GM19468 (cell line): ENCODE measurements around the gene NFX1.
"Not testable (repeated sequence)": the region's sequence is repeated elsewhere in the genome, so short reads cannot be mapped to it uniquely, and the experiment has no call there.

Source experiments
- ATAC-seq: cut with Tn5 transposase; IDR thresholded peaks from one replicate; pipeline ENCODE4 v1.9.1; 2021; ENCODE audit warnings: mild to moderate bottlenecking, moderate library complexity, moderate number of reproducible peaks; ENCODE audit not compliant: unreplicated experiment; ENCODE audit errors: extremely low read depth

Gene NFX1

DNA sequence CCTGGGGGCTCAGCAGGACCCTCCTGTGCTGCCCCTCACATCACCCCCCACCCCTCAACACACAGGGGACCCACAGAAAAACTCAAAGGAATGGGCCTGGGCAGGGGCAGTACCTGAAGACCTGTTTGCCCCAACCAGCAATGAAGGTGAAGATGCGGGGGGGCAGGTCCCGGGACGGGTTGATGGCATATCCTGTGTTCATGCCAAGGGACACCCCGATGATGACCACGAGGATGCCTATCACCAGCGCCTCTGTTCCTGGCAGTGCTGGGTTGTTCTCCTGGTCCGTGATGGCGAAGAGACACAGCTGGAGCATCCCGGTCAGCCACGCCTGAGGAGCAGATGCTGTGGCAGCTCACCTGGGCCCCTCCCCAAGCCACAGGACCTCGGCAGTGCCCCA, 95.2 kb downstream of the NFX1 start:
- ATAC-seq: not testable (repeated sequence)

DNA sequence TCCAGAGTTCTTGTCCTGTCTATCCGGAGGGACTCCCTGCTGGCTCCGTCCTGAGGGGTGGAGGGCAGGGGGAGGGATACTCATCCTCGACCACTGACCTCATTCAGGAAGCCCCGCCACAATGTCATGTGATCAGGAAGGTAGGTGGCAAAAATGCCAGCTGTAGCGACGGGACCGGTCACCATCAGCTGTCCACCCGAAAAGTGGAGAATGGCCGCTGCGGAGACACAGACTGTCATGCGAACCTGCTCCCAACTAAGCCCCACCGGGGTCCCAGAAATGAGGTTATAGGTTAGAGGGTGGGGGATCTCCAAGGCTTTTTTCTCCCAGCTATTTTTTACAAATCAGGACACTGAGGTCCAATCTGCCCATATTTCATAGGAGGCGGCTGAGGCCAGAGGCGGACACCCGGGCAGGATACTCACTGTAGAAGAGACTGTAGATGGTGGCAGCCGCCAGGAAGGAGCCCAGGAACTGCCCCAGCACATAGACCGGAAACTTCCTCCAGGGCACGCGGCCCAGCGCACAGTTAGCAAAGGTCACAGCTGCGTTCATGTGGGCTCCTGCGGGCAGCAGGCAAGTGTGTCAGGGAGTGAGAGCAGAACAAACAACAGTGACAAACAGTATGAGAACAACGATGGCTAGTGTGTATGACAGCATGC, 95.8 kb downstream of the NFX1 start:
- ATAC-seq: not testable (repeated sequence)

DNA sequence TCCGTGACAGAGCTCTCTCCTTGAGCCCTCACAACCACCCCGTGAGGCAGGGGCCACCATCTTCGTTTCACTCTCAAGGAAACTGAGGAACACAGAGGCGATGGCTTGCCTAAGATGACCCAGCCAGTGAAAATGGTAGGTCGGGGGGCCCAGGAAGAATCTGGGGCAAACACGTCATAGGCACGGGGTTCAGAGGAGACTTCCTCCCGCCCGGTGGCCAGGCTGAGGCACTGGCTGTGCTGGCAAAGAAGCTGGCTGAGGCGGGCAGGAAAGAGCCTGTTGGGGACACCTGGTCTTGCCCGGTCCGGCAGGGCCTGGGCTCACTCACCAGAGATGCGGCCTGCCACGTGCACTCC, 96.3 kb downstream of the NFX1 start:
- not testable (repeated sequence) for ATAC-seq

DNA sequence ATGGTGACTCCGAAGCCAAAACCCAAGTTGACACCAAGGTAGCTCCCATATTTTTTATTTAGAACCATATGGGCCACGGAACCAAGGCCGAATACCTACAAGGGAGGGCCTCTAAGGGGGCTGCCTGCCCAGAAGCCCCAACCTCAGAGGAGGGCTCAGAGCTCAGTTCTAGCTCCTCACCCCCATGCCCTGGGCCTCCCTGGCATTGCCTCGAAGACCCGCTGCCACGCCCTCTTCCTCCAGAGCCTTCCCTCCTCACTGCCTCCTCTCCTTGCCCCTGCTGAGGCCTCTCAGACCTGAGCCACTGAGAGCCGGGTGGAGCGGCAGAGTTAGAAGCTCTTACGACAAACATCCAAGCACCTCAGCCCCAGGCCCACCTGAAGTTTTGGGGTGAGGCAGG, 96.7 kb downstream of the NFX1 start:
- not testable (repeated sequence) for ATAC-seq

DNA sequence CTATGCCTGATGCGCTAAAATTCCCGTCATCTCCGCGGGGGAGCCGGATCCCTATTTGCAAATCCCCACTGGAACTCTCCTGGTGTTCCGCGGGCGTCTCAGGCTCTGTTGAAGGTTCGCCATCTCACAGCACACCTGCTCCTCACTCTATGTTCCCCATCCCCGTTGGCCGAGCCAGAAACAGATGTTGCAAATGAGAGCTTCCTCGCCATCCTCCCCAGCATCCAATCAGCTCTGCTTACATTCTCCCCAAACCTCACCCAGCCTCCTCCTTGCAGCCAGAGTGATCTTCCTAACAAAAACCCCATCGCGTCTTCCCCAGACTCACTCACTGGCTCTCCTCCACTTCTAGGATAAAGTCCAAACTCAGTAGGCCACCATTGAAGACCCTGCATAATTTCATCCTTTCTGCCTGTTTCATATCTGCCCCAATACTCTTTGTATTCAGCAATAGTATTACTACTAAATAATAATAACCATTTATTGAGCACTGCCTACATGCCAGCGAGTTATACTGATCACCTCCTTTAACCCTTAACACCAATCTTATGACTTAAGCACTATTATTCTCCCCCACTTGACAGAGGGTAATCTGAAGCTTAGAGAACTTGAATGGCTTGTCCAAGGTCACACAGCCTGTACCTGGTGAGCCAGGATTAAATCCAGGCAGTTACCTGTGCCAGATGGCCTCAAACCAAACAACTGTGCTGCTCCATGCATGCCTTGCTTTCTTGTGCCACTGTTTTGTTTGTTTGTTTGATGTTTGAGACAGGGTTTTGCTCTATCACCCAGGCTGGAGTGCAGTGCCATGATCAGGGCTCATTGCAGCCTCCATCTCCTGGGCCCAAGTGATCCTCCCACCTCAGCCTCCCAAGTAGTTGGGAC, 98.0 kb downstream of the NFX1 start:
- ATAC-seq: no peak

DNA sequence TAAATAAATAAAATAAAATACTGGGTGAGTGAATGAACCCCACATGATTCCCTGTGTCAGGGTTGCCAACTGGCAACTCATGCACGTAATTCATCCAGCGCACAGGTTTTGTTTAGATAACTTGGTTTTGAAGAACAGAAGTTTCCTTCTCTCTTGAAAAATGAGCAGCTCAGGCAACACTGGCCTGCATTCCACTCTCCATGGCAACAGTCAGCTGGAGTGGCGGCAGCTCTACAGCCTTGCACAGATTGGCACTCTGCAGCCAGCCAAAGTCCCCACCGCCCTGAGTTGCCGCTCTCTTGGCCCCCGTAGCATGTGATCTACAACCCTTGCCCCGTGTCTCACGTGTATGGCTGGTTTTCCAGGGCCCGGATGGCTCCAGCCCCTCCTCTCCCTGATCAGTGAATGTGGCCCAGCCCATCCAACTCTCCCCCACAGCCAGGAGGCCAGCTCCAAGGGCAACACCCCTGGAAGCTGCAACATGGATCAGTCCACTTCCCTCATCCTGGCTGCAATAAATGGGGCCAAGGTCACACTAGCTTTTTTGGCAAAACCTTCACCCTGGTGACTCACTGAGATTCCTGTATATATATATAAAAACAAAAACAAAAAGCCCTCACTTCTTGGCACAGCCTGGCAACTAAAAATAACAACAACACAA, 100.9 kb downstream of the NFX1 start:
- ATAC-seq: not testable (repeated sequence)

DNA sequence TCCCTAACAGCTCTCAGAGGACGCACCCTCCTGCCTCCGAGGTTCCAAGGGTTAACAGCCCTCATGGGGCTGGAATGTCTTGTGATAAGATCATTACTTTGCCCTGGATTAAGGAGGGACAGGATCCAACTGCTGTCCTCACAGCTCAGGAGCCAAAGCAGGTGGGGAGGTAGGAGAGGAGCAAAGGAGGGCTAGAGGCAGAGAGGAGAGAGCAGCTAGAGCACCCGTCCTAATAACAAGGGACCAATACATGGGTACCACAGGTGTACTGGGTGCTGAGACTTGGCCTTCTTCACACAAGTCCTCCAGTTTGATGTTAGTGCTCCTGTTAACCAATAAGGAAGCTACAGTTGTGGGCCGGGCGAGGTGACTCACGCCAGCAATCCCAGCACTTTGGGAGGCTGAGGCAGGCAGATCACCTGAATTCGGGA, 102.3 kb downstream of the NFX1 start:
- ATAC-seq: not testable (repeated sequence)

DNA sequence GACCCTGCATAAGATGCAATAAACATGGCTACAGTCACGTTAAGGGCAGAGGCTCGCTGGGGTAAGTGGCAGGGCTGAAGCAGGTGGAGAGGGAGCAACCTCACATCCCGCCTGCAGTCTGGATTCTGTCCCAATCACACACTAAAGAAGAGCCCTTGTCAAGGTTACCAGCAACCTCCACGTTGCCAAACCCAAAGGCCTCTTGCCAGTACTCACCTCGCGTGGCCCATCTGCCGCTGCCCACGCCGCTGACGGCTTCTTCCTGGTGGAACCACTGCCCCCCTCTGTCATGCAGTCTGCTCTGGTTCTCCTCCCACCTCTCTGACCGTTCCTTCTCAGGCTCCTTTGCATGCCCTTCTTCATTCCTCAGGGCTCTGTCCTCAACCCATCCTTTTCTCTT, 103.3 kb downstream of the NFX1 start:
- no peak for ATAC-seq

DNA sequence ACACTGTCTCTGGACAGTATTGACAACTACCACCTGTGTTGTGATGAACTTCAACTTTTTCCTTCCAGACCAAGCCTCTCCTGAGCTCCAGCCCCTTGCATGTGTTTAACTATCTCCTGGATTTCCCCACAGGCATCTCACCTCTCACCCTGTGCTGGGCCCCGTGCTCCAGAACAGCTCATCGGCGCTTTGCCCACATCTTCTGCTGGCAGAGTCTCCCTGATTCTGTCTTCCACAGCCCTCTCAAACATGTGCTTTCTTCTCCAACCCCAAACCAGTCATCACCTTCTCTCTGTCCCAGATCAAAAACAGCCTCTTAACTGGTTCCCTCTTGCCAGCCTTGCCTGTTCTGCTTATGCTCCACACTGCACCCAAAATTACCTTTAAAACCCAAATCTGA, 103.7 kb downstream of the NFX1 start:
- ATAC-seq: not testable (repeated sequence)

DNA sequence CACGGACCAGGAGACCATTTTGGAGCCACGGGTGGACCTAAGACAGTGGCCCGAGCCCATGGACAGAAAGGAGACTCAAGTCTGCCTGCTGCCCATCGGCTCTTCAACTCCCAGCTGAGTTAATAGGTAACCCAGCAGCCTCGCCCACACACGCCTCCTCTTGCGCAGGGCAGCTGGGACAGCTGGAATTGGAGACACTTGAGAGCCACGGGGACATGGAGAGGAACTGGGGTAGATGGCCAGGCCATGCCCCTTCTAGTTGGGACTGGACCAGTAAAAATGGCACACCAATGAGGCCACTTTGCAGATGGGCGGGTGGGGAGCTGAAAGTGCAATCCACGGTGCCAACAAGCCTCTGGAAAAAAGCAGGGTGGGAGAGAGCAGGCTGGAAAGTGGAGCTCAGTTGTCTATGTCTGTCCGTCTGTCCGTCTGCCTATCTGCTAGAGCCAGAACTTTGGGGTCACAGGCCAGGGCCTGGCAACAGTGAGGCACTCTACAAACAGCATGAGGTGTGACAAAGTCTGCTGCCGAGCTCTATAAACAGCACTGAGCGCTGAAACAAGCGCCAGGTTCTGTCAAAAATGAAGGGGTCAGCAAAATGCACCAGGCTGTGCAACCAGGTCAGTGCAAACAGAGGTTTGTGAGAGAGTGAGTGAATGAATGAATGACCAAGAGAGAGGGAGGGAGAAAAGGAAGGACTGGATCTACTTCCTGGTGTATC, 105.0 kb downstream of the NFX1 start:
- ATAC-seq: not testable (repeated sequence)

DNA sequence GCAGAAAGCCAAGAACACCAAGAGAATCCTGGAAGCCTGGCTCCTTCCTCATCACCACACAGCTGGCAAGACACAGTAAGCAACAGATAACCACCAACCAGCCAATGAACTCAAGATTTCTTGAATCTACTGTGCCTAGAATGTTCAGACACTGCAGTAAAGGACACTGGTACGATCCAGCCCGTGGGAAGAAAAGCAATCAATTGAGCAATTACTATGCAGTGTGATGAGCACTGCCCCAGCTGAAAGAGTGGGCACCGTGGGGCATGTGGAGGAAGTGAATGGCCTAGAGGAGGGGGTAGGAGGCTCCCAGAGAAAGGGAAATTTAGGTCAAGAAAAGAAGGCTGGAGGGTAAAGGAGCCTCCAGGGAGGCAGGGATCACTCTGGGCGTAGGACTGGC, 107.5 kb downstream of the NFX1 start:
- ATAC-seq: not testable (repeated sequence)

DNA sequence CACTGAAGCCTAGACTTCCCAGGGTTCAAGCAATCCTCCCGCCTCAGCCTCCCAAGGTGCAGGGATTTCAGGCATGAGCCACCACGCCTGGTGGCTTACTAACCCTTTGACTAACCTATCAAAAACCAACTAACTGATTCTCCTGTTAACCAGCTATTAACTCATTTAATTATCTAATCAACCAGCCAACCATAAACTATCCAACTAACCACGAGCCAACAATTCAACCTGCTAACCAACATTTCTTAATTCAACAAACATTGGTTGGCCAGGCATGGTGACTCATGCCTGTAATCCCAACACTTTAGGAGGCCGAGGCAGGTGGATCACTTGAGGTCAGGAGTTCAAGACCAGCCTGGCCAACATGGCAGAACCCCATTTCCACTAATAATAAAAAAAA, 108.7 kb downstream of the NFX1 start:
- ATAC-seq: not testable (repeated sequence)

DNA sequence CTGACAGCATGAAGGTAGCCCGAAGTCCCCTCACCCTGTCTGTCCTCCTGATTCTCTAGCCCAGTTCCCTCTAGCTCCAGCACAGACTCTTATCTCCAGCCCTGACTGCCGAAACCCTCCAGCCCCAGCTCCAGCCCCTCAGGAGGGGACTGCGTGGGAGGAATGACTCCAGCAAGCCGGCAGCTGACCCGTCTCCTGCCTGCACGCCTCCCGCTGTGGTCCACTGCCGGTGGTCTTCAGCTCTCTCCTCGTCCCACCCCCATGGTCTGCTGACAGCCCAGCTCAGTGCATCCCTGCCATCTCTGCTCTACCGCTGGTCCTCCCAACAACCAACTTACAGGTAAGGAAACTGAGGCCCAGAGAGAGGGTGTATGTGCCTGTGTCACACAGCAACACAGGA, 111.5 kb downstream of the NFX1 start:
- not testable (repeated sequence) for ATAC-seq

DNA sequence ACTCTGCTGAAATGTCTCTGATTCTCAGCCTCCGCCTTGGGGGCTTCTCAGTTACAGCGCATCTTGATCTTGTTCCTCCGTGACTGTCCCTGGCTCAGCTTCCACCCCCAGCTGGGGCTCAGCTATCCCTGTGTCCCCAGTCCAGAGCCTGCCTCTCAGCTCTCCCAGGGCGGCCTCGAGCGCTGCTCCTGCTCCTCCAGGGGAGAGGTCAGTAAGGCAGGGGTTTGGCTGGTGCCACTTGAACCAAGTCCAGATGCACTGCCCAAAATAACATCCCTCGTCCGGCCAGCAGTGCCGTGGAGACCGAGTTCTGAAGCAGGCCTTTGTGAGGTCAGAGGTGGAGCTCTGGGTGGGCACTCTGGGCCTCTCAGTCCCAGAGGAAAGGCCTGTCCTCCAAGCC, 112.1 kb downstream of the NFX1 start, which contains the start of gene AQP7:
Gene AQP7 (minus strand): TSS at position 198 of the 400 bp plus-strand sequence. CDS start 1,306 bp downstream, outside the sequence.
- ATAC-seq: not testable (repeated sequence)

DNA sequence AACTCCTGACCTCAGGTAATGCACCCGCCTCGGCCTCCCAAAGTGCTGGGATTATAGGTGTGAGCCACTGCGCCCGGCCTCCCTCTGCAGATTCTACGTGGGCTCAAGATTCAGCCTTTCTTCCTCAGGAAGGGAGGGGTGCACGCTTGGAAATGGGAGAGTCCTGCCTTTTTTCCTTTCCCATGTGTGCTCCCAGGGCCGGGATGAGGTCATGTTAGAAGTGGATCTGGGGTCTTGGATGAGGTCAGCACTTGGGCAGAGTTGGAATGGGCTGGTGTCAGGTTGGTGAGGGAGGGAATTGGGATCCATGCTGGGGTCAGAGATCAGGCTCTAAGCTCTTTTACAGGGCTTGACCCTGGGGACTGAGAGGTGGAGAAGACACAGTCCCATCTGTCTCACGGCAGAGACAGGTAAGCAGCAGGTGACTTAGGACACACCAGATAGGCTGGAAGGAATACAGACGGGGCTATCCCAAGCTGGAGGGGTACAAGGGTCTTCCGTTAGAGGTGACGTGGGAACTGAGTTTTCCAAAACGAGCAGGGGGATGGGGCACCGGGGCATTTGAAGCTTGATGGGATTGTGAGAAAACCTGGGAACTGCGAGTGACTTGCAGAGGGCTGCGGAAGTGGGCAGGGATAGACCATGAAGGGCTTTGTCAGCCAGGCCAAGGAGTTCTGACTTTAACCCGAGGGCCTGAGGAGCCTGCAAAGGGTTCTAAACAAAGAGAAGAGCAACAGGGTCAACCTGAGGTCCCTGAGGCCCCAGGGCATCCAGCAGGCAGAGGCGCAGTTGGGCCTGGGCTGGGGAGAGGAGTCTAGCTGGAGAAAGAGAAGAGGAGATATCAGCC, 113.8 kb downstream of the NFX1 start:
- ATAC-seq: no peak

DNA sequence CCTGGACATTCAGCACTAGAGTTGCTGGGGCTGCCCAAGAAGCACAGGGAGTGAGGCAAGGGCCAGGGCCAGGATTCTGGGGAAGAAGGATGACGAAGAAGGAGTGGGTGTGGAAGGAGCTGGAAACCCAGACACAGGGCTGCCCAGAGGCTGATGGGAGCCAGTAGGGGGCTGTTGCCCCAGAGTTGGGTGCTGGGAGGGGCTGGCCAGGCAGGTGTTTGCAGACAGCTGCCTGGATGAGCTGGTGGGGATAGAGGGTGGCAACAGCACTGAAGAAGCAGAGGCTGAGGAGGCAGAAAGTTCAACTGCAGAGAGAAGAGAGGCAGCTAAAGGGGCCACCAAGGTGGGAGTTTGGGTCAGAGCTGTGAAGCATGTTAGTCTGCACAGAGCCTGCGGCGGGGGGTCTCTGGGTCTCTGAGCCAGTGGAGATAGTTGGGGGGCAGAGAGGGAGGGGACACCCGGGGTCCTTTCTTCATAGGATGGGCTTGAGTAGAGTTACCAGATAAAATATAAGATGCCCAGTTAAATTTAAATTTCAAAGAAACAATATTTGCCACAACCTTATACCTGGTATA, 114.6 kb downstream of the NFX1 start:
- no peak for ATAC-seq

DNA sequence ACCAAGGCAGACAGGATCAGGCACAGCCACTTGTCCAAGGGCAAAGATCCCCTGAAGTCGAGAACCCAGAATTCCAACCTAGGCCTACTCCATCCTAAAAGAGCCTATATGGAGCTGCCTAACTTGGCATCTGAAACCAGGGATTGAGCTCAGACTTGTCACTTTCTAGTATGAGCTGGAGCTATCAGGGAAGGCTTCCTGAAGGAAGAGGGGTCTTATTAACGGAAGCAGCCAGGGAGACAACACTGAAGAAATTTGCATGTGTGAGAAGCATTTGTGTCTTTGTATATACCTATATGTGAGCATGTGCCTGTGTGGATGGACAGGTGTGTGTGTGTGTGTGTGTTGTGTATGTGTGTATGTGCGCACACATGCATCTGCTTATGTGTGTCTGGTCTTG, 116.7 kb downstream of the NFX1 start:
- no peak for ATAC-seq

DNA sequence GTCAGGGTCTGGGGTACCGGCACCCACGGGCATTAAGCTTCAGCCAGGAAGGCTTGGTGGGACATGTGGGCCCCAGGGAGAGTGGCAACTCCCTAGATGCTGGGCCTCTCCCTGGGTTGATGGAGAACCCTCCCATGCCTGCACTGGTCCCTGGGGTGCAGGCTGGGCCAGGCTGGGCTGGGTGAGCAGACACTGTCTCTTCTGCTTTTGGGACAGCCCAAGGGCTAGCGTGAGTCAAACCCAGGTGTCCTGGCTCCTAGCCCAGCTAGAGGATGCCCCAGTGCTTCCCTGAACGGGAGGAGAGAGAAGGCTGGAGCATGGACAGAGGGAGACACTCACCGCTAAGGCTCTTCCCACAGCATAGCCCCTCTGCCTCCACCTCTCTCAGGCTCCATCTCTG, 117.8 kb downstream of the NFX1 start:
- no peak for ATAC-seq

DNA sequence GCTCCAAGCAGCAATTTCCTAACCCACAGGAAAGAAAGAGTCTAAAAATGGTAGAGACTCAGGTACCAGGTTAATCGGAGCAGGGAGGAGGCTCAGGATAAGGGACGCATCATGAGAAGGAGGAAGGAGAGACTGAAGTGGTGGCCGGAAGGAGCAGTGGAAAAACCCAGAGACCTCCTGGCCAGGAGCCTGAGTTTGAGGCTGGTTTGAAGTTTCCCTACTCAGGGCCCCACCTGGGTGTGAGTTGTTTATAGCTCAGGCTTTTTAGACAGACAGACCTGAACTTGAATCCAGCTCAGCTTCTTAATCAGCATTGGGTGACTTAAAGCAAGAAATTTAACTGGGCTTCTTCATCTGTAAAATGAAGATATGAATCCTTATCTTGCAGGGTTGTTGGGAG, 124.0 kb downstream of the NFX1 start:
- ATAC-seq: no peak
